HEK293 (cell line): Measurements from ENCODE around the gene DEFB132.

Experiments used
- CTCF ChIP-seq: fragments of 450-650 bp; formaldehyde crosslinking; IDR thresholded peaks from 2 replicates; pipeline ENCODE4 v1.5.1; 2016; ENCODE audit warnings: missing biosample characterization, missing genetic modification characterization
- ELK4 ChIP-seq: IDR thresholded peaks from 2 replicates; pipeline ENCODE4 v1.6.1; 2011; ENCODE audit warnings: mild to moderate bottlenecking, low read depth, low read length, borderline replicate concordance
- FEZF1 ChIP-seq: fragments of 450-650 bp; formaldehyde crosslinking; IDR thresholded peaks from 2 replicates; pipeline ENCODE4 v1.5.1; 2016; ENCODE audit warnings: missing biosample characterization, missing genetic modification characterization
- GLIS1 ChIP-seq: fragments of 450-650 bp; formaldehyde crosslinking; IDR thresholded peaks from 2 replicates; pipeline ENCODE4 v1.5.1; 2016; ENCODE audit warnings: missing biosample characterization, missing genetic modification characterization
- HOXA7 ChIP-seq: sonication (generic); formaldehyde crosslinking; IDR thresholded peaks from 2 replicates; pipeline ENCODE4 v1.8.1; 2022; ENCODE audit warnings: missing genetic modification reagents, borderline replicate concordance
- HOXC10 ChIP-seq: sonication (generic); formaldehyde crosslinking; IDR thresholded peaks from 2 replicates; pipeline ENCODE4 v1.8.1; 2023; ENCODE audit warnings: mild to moderate bottlenecking, missing genetic modification reagents
- KLF1 ChIP-seq: fragments of 450-650 bp; formaldehyde crosslinking; IDR thresholded peaks from 2 replicates; pipeline ENCODE4 v1.5.1; 2016; ENCODE audit warnings: missing biosample characterization, missing genetic modification characterization
- KLF8 ChIP-seq: fragments of 450-650 bp; formaldehyde crosslinking; IDR thresholded peaks from 2 replicates; pipeline ENCODE4 v1.5.1; 2016; ENCODE audit warnings: missing biosample characterization, missing genetic modification characterization
- PBX3 ChIP-seq: sonication (generic); formaldehyde crosslinking; IDR thresholded peaks from 2 replicates; pipeline ENCODE4 v1.8.1; 2022; ENCODE audit warnings: mild to moderate bottlenecking, moderate library complexity, missing genetic modification reagents
- SP3 ChIP-seq: fragments of 450-650 bp; formaldehyde crosslinking; IDR thresholded peaks from 2 replicates; pipeline ENCODE4 v1.5.1; 2016; ENCODE audit warnings: missing biosample characterization, missing genetic modification characterization
- ZBTB10 ChIP-seq: fragments of 450-650 bp; formaldehyde crosslinking; IDR thresholded peaks from 2 replicates; pipeline ENCODE4 v1.5.1; 2016; ENCODE audit warnings: missing biosample characterization, missing genetic modification characterization
- ZBTB11 ChIP-seq: fragments of 450-650 bp; formaldehyde crosslinking; conservative IDR thresholded peaks from 2 replicates; pipeline ENCODE4 v1.5.1; 2016; ENCODE audit warnings: low read depth, missing biosample characterization, missing genetic modification characterization
- ZBTB17 ChIP-seq: fragments of 450-650 bp; formaldehyde crosslinking; IDR thresholded peaks from 2 replicates; pipeline ENCODE4 v1.5.1; 2016; ENCODE audit warnings: missing biosample characterization, missing genetic modification characterization
- ZBTB7A ChIP-seq: fragments of 450-650 bp; formaldehyde crosslinking; IDR thresholded peaks from 2 replicates; pipeline ENCODE4 v1.5.1; 2016; ENCODE audit warnings: low read depth, missing biosample characterization, missing genetic modification characterization
- ZNF114 ChIP-seq: fragments of 450-650 bp; formaldehyde crosslinking; IDR thresholded peaks from 2 replicates; pipeline ENCODE4 v1.5.0; 2017; ENCODE audit warnings: missing biosample characterization, missing genetic modification characterization
- ZNF335 ChIP-seq: fragments of 450-650 bp; formaldehyde crosslinking; conservative IDR thresholded peaks from 2 replicates; pipeline ENCODE4 v1.5.1; 2016; ENCODE audit warnings: missing biosample characterization, missing genetic modification characterization
- ZNF473 ChIP-seq: fragments of 450-650 bp; formaldehyde crosslinking; IDR thresholded peaks from 2 replicates; pipeline ENCODE4 v1.5.1; 2017; ENCODE audit warnings: missing biosample characterization, missing genetic modification characterization
- ZNF48 ChIP-seq: fragments of 450-650 bp; formaldehyde crosslinking; IDR thresholded peaks from 2 replicates; pipeline ENCODE4 v1.5.1; 2016; ENCODE audit warnings: missing biosample characterization, missing genetic modification characterization
- ZNF571 ChIP-seq: fragments of 450-650 bp; formaldehyde crosslinking; IDR thresholded peaks from 2 replicates; pipeline ENCODE4 v1.5.0; 2017; ENCODE audit warnings: missing biosample characterization, missing genetic modification characterization
- ZNF621 ChIP-seq: fragments of 450-650 bp; formaldehyde crosslinking; IDR thresholded peaks from 2 replicates; pipeline ENCODE4 v1.5.1; 2017; ENCODE audit warnings: missing biosample characterization, missing genetic modification characterization
- ZNF623 ChIP-seq: fragments of 450-650 bp; formaldehyde crosslinking; IDR thresholded peaks from 2 replicates; pipeline ENCODE4 v1.5.1; 2016; ENCODE audit warnings: missing biosample characterization, missing genetic modification characterization
- ZNF658 ChIP-seq: fragments of 450-650 bp; formaldehyde crosslinking; IDR thresholded peaks from 2 replicates; pipeline ENCODE4; 2016; ENCODE audit warnings: missing biosample characterization, missing genetic modification characterization
- ZNF670 ChIP-seq: fragments of 450-650 bp; formaldehyde crosslinking; IDR thresholded peaks from 2 replicates; pipeline ENCODE4 v1.5.1; 2016; ENCODE audit warnings: missing biosample characterization, missing genetic modification characterization, low read depth
- ZNF704 ChIP-seq: fragments of 450-650 bp; formaldehyde crosslinking; IDR thresholded peaks from 2 replicates; pipeline ENCODE4 v1.5.1; 2016; ENCODE audit warnings: missing biosample characterization, missing genetic modification characterization
- ZNF777 ChIP-seq: fragments of 450-650 bp; formaldehyde crosslinking; IDR thresholded peaks from 2 replicates; pipeline ENCODE4 v1.5.1; 2017; ENCODE audit warnings: missing biosample characterization, missing genetic modification characterization, borderline replicate concordance
- ZNF830 ChIP-seq: fragments of 450-650 bp; IDR thresholded peaks from 2 replicates; pipeline ENCODE4 v1.5.0; 2018; ENCODE audit warnings: missing biosample characterization, missing genetic modification characterization, low read depth, mild to moderate bottlenecking, moderate library complexity
- ZNF843 ChIP-seq: fragments of 450-650 bp; formaldehyde crosslinking; IDR thresholded peaks from 2 replicates; pipeline ENCODE4 v1.5.1; 2016; ENCODE audit warnings: missing biosample characterization, missing genetic modification characterization

The DEFB132 gene

GRCh38 chr20:297098-297924 is 39.8 kb downstream of the DEFB132 start, which contains the start of gene ZCCHC3 (continued):
- no peak for TF ChIP-seq ZNF658 (tag by site-specific recombination)
- no peak for TF ChIP-seq ZNF830 (tag by site-specific recombination)
- peak; percentile 87 for TF ChIP-seq CTCF (tag by site-specific recombination)
- peak; percentile 90 for TF ChIP-seq SP3 (tag by site-specific recombination)
- TF ChIP-seq ZNF114 (tag by site-specific recombination) = no peak
- TF ChIP-seq ZNF777 (tag by site-specific recombination) = no peak
- no peak for TF ChIP-seq ZNF571 (tag by site-specific recombination)
- peak; percentile 95 for TF ChIP-seq KLF8 (tag by site-specific recombination)
- TF ChIP-seq ZBTB7A (tag by site-specific recombination) = peak; percentile 71; the same call in 1 of the 2 replicates
- no peak for TF ChIP-seq ZNF48 (tag by site-specific recombination)
- peak; percentile 70; the same call in 1 of the 2 replicates for TF ChIP-seq PBX3 (CRISPR knock-in tag)
- peak; percentile 95 for TF ChIP-seq ZBTB10 (tag by site-specific recombination)
- TF ChIP-seq ZBTB17 (tag by site-specific recombination) = peak; percentile 92
- TF ChIP-seq KLF1 (tag by site-specific recombination) = peak; percentile 84
- no peak for TF ChIP-seq ZNF670 (tag by site-specific recombination)
- no peak for TF ChIP-seq HOXA7 (CRISPR knock-in tag)
- no peak for TF ChIP-seq ZNF621
- no peak for TF ChIP-seq ZNF473 (tag by site-specific recombination)
- TF ChIP-seq FEZF1 = peak; percentile 86
- no peak for TF ChIP-seq ZNF623 (tag by site-specific recombination)
- TF ChIP-seq ZNF843 (tag by site-specific recombination) = peak; percentile 40; the same call in 1 of the 2 replicates
- peak; percentile 63 for TF ChIP-seq ZBTB11 (tag by site-specific recombination)
- no peak for TF ChIP-seq ZNF704 (tag by site-specific recombination)
- TF ChIP-seq HOXC10 = no peak
- peak; percentile 95 for TF ChIP-seq GLIS1 (tag by site-specific recombination)
- TF ChIP-seq ZNF335 (tag by site-specific recombination) = peak; percentile 89
- TF ChIP-seq ELK4 = no peak
